ENCODE data around the gene MRPL51.
A peak's percentile ranks its signal among the peaks of the same experiment; 100 is the strongest.

DNA sequence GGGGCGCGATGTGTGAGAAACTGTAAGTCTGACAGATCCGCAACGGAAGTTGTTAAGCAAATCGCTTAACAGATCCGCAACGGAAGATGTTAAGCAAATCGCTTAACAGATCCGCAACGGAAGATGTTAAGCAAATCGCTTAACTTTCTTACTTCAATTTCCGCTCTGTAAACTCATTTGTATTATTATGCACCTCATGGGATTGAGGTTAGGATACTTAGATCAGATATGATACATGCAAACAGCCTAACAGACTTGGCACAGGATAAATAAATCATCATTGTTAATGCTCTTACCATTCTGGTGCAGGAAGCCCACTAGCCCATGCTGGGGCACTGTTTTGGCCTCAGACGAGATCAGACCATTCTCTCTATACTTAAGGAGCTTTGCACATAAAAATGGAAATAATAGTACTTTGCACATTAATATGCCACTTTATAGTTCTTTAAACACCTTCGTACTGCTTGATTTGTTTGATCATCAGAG lies 1.2 kb upstream of the MRPL51 start:
- TF ChIP-seq, protein P1, sequence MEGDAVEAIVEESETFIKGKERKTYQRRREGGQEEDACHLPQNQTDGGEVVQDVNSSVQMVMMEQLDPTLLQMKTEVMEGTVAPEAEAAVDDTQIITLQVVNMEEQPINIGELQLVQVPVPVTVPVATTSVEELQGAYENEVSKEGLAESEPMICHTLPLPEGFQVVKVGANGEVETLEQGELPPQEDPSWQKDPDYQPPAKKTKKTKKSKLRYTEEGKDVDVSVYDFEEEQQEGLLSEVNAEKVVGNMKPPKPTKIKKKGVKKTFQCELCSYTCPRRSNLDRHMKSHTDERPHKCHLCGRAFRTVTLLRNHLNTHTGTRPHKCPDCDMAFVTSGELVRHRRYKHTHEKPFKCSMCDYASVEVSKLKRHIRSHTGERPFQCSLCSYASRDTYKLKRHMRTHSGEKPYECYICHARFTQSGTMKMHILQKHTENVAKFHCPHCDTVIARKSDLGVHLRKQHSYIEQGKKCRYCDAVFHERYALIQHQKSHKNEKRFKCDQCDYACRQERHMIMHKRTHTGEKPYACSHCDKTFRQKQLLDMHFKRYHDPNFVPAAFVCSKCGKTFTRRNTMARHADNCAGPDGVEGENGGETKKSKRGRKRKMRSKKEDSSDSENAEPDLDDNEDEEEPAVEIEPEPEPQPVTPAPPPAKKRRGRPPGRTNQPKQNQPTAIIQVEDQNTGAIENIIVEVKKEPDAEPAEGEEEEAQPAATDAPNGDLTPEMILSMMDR (IDR thresholded peaks at IDR 0.05): peak; percentile 12; the same call in 1 of the 2 replicates
- no peak for TF ChIP-seq ZFX (IDR thresholded peaks at IDR 0.05; ENCODE audit: borderline replicate concordance)

All from 22Rv1 (cell line).